Naive thymus-derived CD8-positive, alpha-beta T cell (primary cell): ENCODE data around the gene HERC4. TPM values are rescaled to one million over a fixed set of nuclear protein-coding genes. Genes with fewer than 3 reads are reported as not detected.

Experiments used
- ATAC-seq, 2 donors: fragments of 150-1000 bp; cut with Tn5 transposase in 1 of 2; sonication (Bioruptor Pico), chemical (Tn5 transposase) in 1 of 2; 1 replicate in 1 of 2; 2 replicates in 1 of 2; pipeline ENCODE4 v1.10.0; 2021; ENCODE audit warnings: mild to moderate bottlenecking in 2 of 2, moderate library complexity in 2 of 2
- POLR2A ChIA-PET: fragments of 350-600 bp; sonication (Branson Sonifier 250); formaldehyde crosslinking; loops from one replicate; lab custom pipeline; 2021; ENCODE audit warnings: antibody characterized with exemption; lab: Charles Lee
- DNase-seq, 10 donors: peaks; one replicate each; pipeline versions ENCODE4 v3.0.0 to v3.0.0-alpha.2; 2020 to 2022
- H3K27ac Mint-ChIP-seq, 10 donors: one replicate each; pipeline ENCODE4 v1.8.0; 2020 to 2022; ENCODE audit warnings: mild to moderate bottlenecking in 10 of 10, mixed read lengths in 10 of 10, moderate library complexity in 4 of 10, inconsistent platforms in 1 of 10
- H3K27me3 Mint-ChIP-seq, 5 donors: one replicate each; pipeline ENCODE4 v1.8.0; 2021 to 2022; ENCODE audit warnings: mixed read lengths in 5 of 5
- H3K36me3 Mint-ChIP-seq, 3 donors: one replicate each; pipeline ENCODE4 v1.8.0; 2020 to 2022; ENCODE audit warnings: mixed read lengths in 3 of 3, mild to moderate bottlenecking in 2 of 3, inconsistent platforms in 1 of 3
- H3K4me1 Mint-ChIP-seq, 4 donors: one replicate each; pipeline ENCODE4 v1.8.0; 2021 to 2022; ENCODE audit warnings: mixed read lengths in 4 of 4
- H3K4me3 Mint-ChIP-seq, 10 donors: one replicate each; pipeline ENCODE4 v1.8.0; 2020 to 2022; ENCODE audit warnings: mild to moderate bottlenecking in 10 of 10, mixed read lengths in 10 of 10, moderate library complexity in 6 of 10, inconsistent platforms in 1 of 10
- H3K9me3 Mint-ChIP-seq, 9 donors: one replicate each; pipeline ENCODE4 v1.8.0; 2020 to 2022; ENCODE audit warnings: mixed read lengths in 9 of 9, mild to moderate bottlenecking in 3 of 9, inconsistent platforms in 1 of 9, moderate library complexity in 1 of 9
- polyA plus RNA-seq, 3 donors: library from polyadenylated mRNA; unstranded; fragments of 300-500 nt; fragmentation: Illumina TruSeq; gene quantifications; one replicate each; pipeline ENCODE4 v1.2.3, GENCODE V29; 2021
- total RNA-seq, 8 experiments: library from RNA in 2 of 8; stranded (reverse) in 2 of 8; gene quantifications; one replicate each; pipeline ENCODE4 v1.2.3 and lab custom pipeline; 2021 to 2026

Gene HERC4
- total and polyA plus RNA-seq, 5 experiments from 2014 or later: 18.1 to 106 (median 24.0) TPM

GRCh38 chr10:68073631-68074030 is 1.5 kb downstream of the HERC4 start:
- POLR2A ChIA-PET: no interaction called here

GRCh38 chr10:68067508-68067907 is 7.6 kb downstream of the HERC4 start:
- H3K4me3 Mint-ChIP-seq: no peak overlapping the region
- no peaks in the 10 kb centered on the region for H3K9me3 Mint-ChIP-seq
- H3K4me1 Mint-ChIP-seq: peaks cover 14 to 51% (median 40%) of the 10 kb centered on the region in 4 donors
- H3K27me3 Mint-ChIP-seq: no peaks in the 10 kb centered on the region
- POLR2A ChIA-PET: no interaction called here
- ATAC-seq: no peak
- DNase-seq: no peak
- peaks cover 2 to 37% (median 4%) of the 10 kb centered on the region in 3 donors for H3K36me3 Mint-ChIP-seq
- H3K27ac Mint-ChIP-seq: peak overlapping the region in 2 of 10 donors; percentile 45 to 48

More at GRCh38 chr10:68073631-68074030, 1.5 kb downstream of the HERC4 start:
- Mint-ChIP-seq H3K4me3 (peak overlapping the region; percentile 86 to 99 (median 94)), H3K9me3 (no peaks in the 10 kb centered on the region), H3K27ac (peak overlapping the region in 9 of 10 donors; percentile 68 to 95 (median 93)), H3K27me3 (no peaks in the 10 kb centered on the region), H3K4me1 (peaks cover 14 to 52% (median 42%) of the 10 kb centered on the region in 4 donors), H3K36me3 (peaks cover 0 to 21% (median 1%) of the 10 kb centered on the region in 3 donors)
- DNase-seq: no peak
- ATAC-seq: no peak

GRCh38 chr10:68067029-68067428 is 8.1 kb downstream of the HERC4 start:
- Mint-ChIP-seq H3K27ac (peak overlapping the region in 3 of 10 donors; percentile 45 to 76 (median 48)), H3K36me3 (peaks cover 3 to 40% (median 4%) of the 10 kb centered on the region in 3 donors), H3K4me1 (peaks cover 16 to 48% (median 40%) of the 10 kb centered on the region in 4 donors), H3K27me3 (no peaks in the 10 kb centered on the region), H3K9me3 (no peaks in the 10 kb centered on the region), H3K4me3 (no peak overlapping the region)
- POLR2A ChIA-PET: no interaction called here
- DNase-seq (no peak), ATAC-seq (no peak)

- peak overlapping the region in 3 of 10 donors; percentile 8 to 37 (median 31) for H3K27ac Mint-ChIP-seq
- peaks cover 0 to 30% (median 9%) of the 10 kb centered on the region in 3 donors for H3K36me3 Mint-ChIP-seq
- H3K27me3 Mint-ChIP-seq: no peaks in the 10 kb centered on the region
- DNase-seq (no peak), ATAC-seq (no peak)
- no peak overlapping the region for H3K4me3 Mint-ChIP-seq
- H3K9me3 Mint-ChIP-seq: no peaks in the 10 kb centered on the region
- H3K4me1 Mint-ChIP-seq: peaks cover 14 to 53% (median 30%) of the 10 kb centered on the region in 4 donors
- POLR2A ChIA-PET: interaction anchor here (0.7 kb wide), 1 partner anchor 727 kb away, joined by 3 read pairs; no protein-coding TSS in a partner anchor
These were observed 21.5 kb downstream of the HERC4 start for GRCh38 chr10:68053553-68053952.

- Mint-ChIP-seq H3K27ac (peak overlapping the region in 6 of 10 donors; percentile 7 to 73 (median 68)), H3K27me3 (no peaks in the 10 kb centered on the region), H3K4me1 (peaks cover 18 to 63% (median 41%) of the 10 kb centered on the region in 4 donors), H3K36me3 (peaks cover 0 to 28% (median 8%) of the 10 kb centered on the region in 3 donors), H3K9me3 (no peaks in the 10 kb centered on the region), H3K4me3 (peak overlapping the region in 1 of 10 donors; percentile 6)
- POLR2A ChIA-PET: no interaction called here
- ATAC-seq (no peak), DNase-seq (no peak)
These were observed 22.6 kb downstream of the HERC4 start for GRCh38 chr10:68052463-68052862.

GRCh38 chr10:68049289-68050078 is 25.6 kb downstream of the HERC4 start:
- POLR2A ChIA-PET: no interaction called here
- Mint-ChIP-seq H3K4me3 (no peak overlapping the region), H3K36me3 (peaks cover 0 to 31% (median 15%) of the 10 kb centered on the region in 3 donors), H3K9me3 (no peaks in the 10 kb centered on the region), H3K27me3 (no peaks in the 10 kb centered on the region), H3K4me1 (peaks cover 22 to 70% (median 57%) of the 10 kb centered on the region in 4 donors), H3K27ac (peak overlapping the region in 1 of 10 donors; percentile 10)
- no peak for DNase-seq
- ATAC-seq: no peak

GRCh38 chr10:68047554-68048327 is 27.3 kb downstream of the HERC4 start:
- POLR2A ChIA-PET: interaction anchor here (0.6 kb wide), 1 partner anchor 9 kb away, joined by 6 read pairs; no protein-coding TSS in a partner anchor
- peak overlapping the region in 4 of 10 donors; percentile 16 to 61 (median 37) for H3K27ac Mint-ChIP-seq
- H3K27me3 Mint-ChIP-seq: no peaks in the 10 kb centered on the region

GRCh38 chr10:68047122-68047521 is 28.0 kb downstream of the HERC4 start:
- no peaks in the 10 kb centered on the region for H3K9me3 Mint-ChIP-seq
- DNase-seq (no peak), ATAC-seq (no peak)
- POLR2A ChIA-PET: no interaction called here
- H3K27ac Mint-ChIP-seq: peak overlapping the region in 3 of 10 donors; percentile 16 to 81 (median 44)
- no peaks in the 10 kb centered on the region for H3K27me3 Mint-ChIP-seq
- H3K36me3 Mint-ChIP-seq: peaks cover 0 to 32% (median 15%) of the 10 kb centered on the region in 3 donors
- H3K4me1 Mint-ChIP-seq: peaks cover 18 to 54% (median 45%) of the 10 kb centered on the region in 4 donors
- no peak overlapping the region for H3K4me3 Mint-ChIP-seq

More at GRCh38 chr10:68047554-68048327, 27.3 kb downstream of the HERC4 start:
- H3K36me3 Mint-ChIP-seq: peaks cover 0 to 30% (median 17%) of the 10 kb centered on the region in 3 donors
- no peaks in the 10 kb centered on the region for H3K9me3 Mint-ChIP-seq
- ATAC-seq (no peak), DNase-seq (no peak)
- peaks cover 18 to 60% (median 50%) of the 10 kb centered on the region in 4 donors for H3K4me1 Mint-ChIP-seq
- H3K4me3 Mint-ChIP-seq: no peak overlapping the region

- Mint-ChIP-seq H3K4me3 (peak overlapping the region in 2 of 10 donors; percentile 24), H3K4me1 (peaks cover 18 to 53% (median 42%) of the 10 kb centered on the region in 4 donors), H3K27me3 (no peaks in the 10 kb centered on the region), H3K9me3 (no peaks in the 10 kb centered on the region), H3K36me3 (peaks cover 0 to 34% (median 15%) of the 10 kb centered on the region in 3 donors), H3K27ac (peak overlapping the region in 4 of 10 donors; percentile 5 to 81 (median 30))
- no peak for ATAC-seq
- DNase-seq: no peak
- POLR2A ChIA-PET: no interaction called here
These were observed 28.4 kb downstream of the HERC4 start for GRCh38 chr10:68046642-68047041.

GRCh38 chr10:68043030-68043429 is 32.1 kb downstream of the HERC4 start:
- H3K36me3 Mint-ChIP-seq: peaks cover 0 to 43% (median 15%) of the 10 kb centered on the region in 3 donors
- POLR2A ChIA-PET: interaction anchor here (0.6 kb wide), 1 partner anchor 28 kb away, joined by 3 read pairs; no protein-coding TSS in a partner anchor
- DNase-seq (no peak), ATAC-seq (no peak)
- H3K4me3 Mint-ChIP-seq: no peak overlapping the region
- no peaks in the 10 kb centered on the region for H3K27me3 Mint-ChIP-seq
- H3K27ac Mint-ChIP-seq: no peak overlapping the region
- no peaks in the 10 kb centered on the region for H3K9me3 Mint-ChIP-seq
- H3K4me1 Mint-ChIP-seq: peaks cover 8 to 31% (median 26%) of the 10 kb centered on the region in 4 donors

- Mint-ChIP-seq H3K27me3 (no peaks in the 10 kb centered on the region), H3K9me3 (no peaks in the 10 kb centered on the region), H3K4me1 (peaks cover 0 to 13% (median 5%) of the 10 kb centered on the region in 4 donors), H3K36me3 (peaks cover 0 to 71% (median 5%) of the 10 kb centered on the region in 3 donors), H3K4me3 (no peak overlapping the region), H3K27ac (peak overlapping the region in 1 of 10 donors; percentile 3)
- no peak for DNase-seq
- POLR2A ChIA-PET: no interaction called here
- ATAC-seq: no peak
These were observed 43.0 kb downstream of the HERC4 start for GRCh38 chr10:68032113-68032512.

GRCh38 chr10:68027429-68027828 is 47.7 kb downstream of the HERC4 start:
- POLR2A ChIA-PET: no interaction called here
- peaks cover 0 to 4% (median 3%) of the 10 kb centered on the region in 4 donors for H3K4me1 Mint-ChIP-seq
- no peak overlapping the region for H3K27ac Mint-ChIP-seq
- no peaks in the 10 kb centered on the region for H3K9me3 Mint-ChIP-seq
- DNase-seq: no peak
- H3K36me3 Mint-ChIP-seq: peaks cover 6 to 67% (median 17%) of the 10 kb centered on the region in 3 donors
- no peaks in the 10 kb centered on the region for H3K27me3 Mint-ChIP-seq
- no peak for ATAC-seq
- no peak overlapping the region for H3K4me3 Mint-ChIP-seq
